HT1080 (cell line): Measurements from ENCODE around the gene SUCLG2. TPM values are rescaled to one million over a fixed set of nuclear protein-coding genes. Genes with fewer than 3 reads are reported as not detected.
A peak's percentile ranks its signal among the peaks of the same experiment; 100 is the strongest.
"Not testable (repeated sequence)": the region's sequence is repeated elsewhere in the genome, so short reads cannot be mapped to it uniquely, and the experiment has no call there.

ENCODE experiments used
- DNase-seq: peaks from one replicate; pipeline ENCODE4 v3.0.0-alpha.2; 2015; ENCODE audit warnings: low read depth
- total RNA-seq: library from RNA; depleted of rRNA; stranded (reverse); fragments of >200 nt; shearing (Covaris generic); gene quantifications from 2 replicates; pipeline ENCODE4 v1.2.3, GENCODE V29; 2014

The SUCLG2 gene
- total RNA-seq, 1 experiment from 2014 or later: 45.0 TPM

DNA sequence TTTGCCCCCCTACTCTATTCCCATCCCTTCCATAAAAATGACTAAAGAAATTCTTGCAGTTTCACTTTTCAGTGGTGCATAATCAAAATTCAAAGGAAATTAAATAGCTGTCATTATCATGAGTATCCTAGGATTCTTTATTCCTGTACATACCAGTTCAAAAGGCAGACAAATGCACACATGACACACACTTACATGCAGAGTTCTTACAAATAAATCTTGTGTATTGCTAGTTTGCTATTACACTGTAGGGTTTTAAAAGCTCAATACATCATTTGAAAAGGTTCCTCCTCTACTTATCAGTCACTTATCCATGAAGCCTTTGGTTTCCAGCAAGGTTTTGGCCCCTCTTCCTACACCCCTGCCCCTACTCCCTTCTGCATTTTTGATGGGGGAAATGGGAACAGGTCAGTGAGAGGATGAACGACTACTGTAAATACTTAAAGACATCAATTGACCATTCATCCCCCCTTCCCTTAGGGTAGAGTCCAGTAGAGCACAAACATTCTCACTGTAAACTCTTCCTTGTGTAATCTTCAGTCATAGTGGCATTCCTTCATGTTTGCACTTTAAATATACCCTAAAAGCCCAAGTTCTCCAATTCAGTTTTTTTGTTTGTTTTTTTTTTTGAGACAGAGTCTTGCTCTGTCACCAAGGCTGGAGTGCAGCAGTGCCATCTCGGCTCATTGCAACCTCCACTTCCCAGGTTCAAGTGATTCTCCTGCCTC, 92.6 kb downstream of the SUCLG2 start:
- no peak for DNase-seq

DNA sequence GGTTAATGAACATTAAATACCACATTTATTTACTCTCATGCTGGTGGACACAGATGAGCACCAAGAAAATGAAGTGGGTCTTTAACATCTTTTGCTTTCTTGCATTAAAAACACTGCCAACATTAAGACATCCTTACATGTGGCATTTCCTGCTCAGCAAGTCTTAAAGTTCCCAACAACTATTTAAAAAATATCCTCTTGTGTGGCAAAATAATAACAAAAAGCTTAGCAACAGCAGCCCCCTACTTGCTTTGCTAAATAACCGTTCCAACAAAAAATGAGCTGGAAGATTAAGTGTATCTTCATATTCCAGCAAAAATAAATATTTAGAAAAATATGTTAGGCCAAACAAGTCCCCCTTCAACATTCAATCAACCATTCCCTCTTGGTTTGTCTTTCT, 93.1 kb downstream of the SUCLG2 start:
- DNase-seq: no peak

GRCh38 chr3:67559029-67559605, 95.3 kb downstream of the SUCLG2 start:
- DNase-seq: no peak

- no peak for DNase-seq
Measured at GRCh38 chr3:67558426-67558825, 96.0 kb downstream of the SUCLG2 start.

DNA sequence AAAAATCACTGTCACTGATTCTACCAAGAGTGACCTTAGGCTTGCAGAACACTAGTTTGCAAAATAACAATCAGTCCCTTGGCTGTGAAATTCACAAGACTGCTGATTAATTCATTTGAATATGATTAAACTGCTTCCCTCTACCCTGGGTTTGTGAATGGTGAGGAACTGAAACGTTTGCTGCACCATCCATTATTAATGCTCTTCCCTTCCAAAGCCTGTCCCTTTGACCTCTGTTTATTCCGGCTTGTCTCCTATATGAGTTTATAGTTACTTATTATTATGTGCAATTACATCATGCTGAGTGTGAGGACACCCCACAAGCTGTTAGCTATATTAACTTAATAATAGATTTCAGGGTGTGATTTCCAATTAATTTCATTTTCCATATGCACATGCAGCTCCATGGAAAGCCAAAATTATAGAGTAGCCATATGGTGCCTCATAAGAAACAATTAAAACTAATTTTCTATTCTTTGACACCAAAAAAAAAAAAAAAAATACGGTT, 96.5 kb downstream of the SUCLG2 start:
- no peak for DNase-seq

DNA sequence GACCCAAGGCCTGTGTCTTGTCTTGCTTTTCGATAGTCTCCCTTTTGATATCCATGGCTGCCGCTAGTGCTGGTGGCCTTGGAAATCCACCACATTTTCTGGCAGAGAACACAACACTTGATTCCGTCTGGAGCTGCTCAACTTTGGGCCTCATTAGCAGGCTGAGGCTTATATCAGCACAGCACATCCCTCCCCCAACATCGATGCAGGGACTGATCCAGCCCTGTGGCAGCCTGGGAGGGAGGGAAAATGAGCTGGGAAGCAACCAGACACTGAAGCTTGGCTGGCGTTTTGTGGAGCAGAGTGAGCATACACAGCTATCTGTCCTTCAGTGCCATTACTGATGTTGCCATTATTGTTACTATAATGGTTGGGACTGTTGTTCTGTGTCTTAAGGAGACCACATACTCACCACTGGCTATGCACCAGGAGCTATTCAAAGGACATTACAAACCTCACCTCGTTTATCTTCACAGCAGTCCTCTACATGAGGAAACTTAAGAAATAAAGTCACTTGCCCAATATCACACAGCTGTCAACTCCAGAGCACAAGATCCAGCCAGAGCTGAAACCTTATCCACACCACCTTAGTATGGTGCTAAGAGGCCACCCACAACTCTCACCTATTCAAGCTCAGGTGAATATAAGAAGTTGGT, 102.9 kb downstream of the SUCLG2 start:
- DNase-seq: no peak

GRCh38 chr3:67550541-67550940, 103.9 kb downstream of the SUCLG2 start:
- no peak for DNase-seq

- not testable (repeated sequence) for DNase-seq
Measured at GRCh38 chr3:67542502-67543250, 111.7 kb downstream of the SUCLG2 start.

GRCh38 chr3:67540198-67540894, 114.1 kb downstream of the SUCLG2 start:
- DNase-seq: no peak

GRCh38 chr3:67537203-67537602, 117.2 kb downstream of the SUCLG2 start:
- not testable (repeated sequence) for DNase-seq

DNA sequence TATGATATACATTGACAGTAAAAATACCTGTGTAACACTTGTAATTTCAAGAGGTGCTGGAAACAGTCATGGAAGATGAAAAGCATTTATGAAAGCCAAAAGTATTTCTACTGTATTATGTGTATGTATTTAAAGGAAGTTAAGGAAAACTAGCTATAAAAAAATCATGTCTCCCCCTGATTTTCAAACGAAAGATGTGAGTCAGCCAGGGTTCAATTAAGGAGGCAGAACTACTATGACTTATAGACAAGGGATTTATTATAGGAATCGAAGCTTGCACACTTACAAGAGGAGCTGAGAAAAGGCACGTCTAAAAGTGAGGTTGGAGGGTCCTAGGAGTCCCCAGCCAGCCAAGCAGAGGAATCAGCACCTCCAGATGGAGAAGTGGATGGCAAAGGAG, 119.4 kb downstream of the SUCLG2 start:
- no peak for DNase-seq

DNA sequence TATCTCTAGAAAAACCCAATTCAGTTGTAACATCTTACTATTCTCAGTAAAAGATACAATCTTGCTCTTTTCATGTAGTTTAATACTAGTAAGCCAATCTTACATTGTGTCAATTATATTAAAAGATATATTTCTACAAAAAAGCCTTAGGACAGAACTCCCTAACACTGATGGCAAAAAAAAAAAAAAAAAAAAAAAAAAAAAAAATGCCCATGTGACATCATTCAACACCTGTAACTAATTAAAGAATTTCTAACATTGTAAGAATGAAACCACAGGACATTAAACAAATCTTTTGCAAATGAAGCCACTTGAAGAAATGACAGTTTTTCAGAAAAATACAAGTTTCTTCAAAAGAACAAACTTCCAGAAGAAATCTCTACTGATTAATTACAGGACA, 119.8 kb downstream of the SUCLG2 start:
- DNase-seq: no peak

DNA sequence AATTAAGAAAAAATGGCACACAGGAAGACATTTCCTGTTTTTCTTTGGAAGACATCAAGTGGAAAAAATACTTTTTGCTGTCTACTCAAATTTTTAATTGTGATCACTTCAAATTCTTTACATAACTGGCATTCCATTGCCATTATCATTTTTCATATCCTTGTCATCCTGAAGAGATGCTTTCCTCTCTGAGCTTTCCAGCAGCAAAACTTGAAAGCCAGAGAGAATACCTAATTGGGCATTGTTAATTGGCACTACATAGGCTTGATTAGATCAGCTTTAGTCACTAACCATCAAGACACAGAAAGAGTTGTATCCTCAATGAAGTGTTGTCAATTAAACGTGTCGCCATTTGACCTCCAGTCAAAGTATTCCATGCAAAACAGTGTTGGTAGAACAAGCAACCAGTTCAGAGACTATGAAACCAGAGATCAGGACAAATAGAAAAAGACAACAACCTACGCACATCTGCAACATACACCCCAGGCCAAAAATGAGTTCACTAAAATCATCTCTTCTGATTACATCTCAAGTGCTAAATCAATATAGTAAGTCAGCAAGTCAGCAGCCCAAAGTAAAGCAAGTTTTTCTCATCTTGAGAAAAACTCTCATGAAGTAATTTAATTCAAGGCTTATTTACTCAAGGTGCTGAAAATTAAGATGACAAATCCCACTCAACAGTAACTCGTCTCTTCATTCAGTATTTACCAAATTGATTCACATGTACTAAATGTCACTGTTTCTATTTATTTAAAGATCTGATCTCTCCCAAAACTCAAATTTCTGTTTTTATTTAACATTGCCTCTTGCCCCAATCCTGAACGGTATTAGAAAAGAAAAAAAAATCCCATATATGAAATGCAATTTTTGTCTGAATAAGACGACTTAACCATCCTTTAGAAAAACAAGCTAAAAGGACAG, 123.0 kb downstream of the SUCLG2 start:
- peak; percentile 16 for DNase-seq

DNA sequence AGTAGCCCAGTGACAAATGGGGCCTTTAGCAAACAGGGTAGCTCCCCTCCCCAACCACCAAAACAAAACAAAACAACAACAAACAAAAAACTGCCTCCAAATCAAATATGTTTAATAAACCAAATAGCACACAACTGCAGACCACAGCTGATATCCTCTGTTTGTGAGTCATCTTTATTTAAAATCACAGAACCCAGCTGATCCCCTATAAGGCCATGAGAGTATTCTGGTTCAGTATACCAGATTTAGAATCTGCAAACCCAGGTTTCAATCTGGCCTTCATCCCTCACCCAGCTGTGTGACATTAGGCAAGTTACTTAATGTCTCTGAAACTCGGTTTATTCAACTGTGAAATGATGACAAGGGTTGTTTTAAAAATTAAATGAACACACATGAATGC, 124.5 kb downstream of the SUCLG2 start:
- DNase-seq: no peak

GRCh38 chr3:67529337-67529736, 125.1 kb downstream of the SUCLG2 start:
- no peak for DNase-seq

DNA sequence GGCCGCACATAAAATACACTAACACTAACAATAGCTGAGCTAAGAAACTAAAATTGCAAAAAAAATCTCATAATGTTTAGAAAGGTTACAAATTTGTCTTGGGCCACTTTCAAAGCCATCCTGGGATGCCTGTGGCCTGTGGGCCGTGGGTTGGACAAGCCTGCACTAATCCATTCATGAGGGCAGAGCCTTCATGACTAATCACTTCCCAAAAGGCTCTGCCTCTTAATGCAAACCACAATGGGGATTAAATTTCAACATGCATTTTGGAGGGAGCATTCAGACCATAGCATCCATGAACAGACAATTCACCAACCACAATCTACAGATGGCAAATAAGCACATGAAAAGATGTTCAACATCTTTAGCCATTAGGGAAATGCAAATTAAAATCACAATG, 128.2 kb downstream of the SUCLG2 start:
- peak; percentile 89 for DNase-seq

DNA sequence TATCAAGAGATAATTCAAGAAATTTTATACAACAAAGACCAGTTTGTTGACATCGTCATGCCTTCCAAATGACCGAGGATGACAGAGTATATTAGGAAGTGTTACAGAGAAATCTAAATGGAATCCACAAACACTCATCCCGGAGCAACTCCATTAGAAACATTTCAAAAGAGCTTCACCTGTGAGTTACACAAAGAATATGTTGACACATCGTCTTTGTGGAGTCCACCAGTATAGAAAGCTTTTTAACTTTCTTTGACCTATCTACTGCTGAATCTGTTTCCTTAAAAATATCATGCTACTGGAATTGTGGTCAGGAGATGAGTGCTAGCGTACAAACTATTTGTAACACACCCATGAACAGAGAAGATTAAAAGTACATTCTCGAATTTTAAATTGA, 130.4 kb downstream of the SUCLG2 start:
- no peak for DNase-seq

DNA sequence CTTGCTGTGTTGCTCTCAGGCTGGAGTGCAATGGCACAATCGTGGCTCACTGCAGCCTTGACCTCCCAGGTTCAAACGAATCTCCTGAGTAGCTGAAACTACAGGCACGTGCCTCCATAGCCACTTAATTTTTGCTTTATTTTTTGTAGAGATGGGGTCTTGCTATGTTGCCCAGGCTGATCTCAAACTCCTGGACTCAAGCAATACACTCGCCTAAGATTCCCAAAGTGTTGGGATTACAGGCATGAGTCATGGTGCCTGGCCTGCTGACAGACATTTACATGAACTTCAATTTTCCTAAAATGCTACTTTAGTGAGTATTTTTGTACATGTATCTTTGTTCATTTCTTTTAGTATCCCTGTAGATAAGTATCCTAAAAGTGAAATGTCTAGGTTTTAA, 132.3 kb downstream of the SUCLG2 start:
- no peak for DNase-seq

DNA sequence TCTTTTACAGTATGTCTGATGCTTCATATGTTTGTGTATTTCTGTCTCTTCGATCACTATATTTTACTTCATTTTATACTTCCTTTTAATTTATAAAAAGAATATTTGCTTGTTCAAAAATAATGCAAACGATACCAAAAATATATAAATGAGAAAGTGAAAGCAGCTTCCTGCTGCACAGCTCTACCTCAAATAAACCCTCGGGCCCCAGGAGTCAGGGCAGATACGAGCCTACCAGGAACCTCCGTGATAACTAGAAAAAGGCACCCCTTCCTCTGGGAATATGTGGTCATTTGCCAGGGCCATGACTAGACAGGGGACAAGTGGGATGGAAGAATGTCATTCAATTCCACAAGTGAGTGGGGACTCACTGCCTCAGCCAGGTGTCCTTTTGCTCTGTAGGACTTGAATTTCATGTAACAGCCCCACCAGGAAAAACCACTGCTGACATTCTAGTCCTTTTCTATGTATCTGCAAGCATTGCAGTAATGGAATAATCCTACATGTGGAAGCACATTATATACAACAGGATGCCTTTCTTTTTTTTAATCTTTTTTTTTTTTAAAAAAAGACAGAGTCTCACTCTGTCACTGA, 133.3 kb downstream of the SUCLG2 start:
- DNase-seq: no peak

DNA sequence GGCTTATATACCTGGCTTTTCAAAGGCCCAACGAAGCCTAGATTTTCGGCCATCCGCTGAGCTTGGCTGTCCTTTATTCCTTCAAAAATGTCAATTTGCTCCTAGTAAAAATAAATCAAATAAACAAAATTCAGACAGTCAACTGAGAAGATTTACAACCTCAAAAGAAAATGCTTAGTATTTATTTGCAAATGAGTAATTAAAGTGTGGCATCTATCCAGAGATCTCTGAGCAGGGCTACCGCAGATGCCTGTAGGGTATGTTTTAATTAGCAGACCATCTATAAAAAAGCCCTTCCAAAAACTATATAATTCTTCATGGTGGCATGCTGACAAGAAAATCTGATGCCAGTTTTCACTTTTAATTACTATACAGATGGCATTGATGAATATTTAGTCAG, 136.2 kb downstream of the SUCLG2 start:
- no peak for DNase-seq
